Transverse colon (tissue), 4 donors: ENCODE results near the gene TMEM98. TPM values are rescaled to one million over a fixed set of nuclear protein-coding genes. Genes with fewer than 3 reads are reported as not detected.
A peak's percentile ranks its signal among the peaks of the same experiment; 100 is the strongest.

ENCODE experiments used
- DNase-seq: peaks from one replicate; pipeline ENCODE4 v3.0.0-alpha.2; 2019
- H3K27ac ChIP-seq, 4 donors: fragments of 200-600 bp; sonication (generic); 2 replicates each; pipeline ENCODE4 v1.5.1; 2016 to 2018; ENCODE audit warnings: inconsistent platforms in 4 of 4
- H3K27me3 ChIP-seq: fragments of 200-600 bp; sonication (generic); 2 replicates; pipeline ENCODE4 v1.5.1; 2017; ENCODE audit warnings: inconsistent platforms
- H3K36me3 ChIP-seq, 4 donors: fragments of 200-600 bp; sonication (generic); 2 replicates each; pipeline ENCODE4 v1.5.1; 2017 to 2019; ENCODE audit warnings: inconsistent platforms in 4 of 4
- H3K4me1 ChIP-seq, 4 donors: fragments of 200-600 bp; sonication (generic); 2 replicates each; pipeline ENCODE4 v1.5.1; 2017 to 2020; ENCODE audit warnings: inconsistent platforms in 4 of 4
- H3K4me3 ChIP-seq, 4 donors: fragments of 200-600 bp; sonication (generic); 1 replicate in 1 of 4; 2 replicates in 3 of 4; pipeline versions ENCODE4 v1.5.1 to v1.6.1; 2017 to 2019; ENCODE audit warnings: inconsistent platforms in 4 of 4
- H3K9me3 ChIP-seq, 2 donors: fragments of 200-600 bp; sonication (generic); 2 replicates each; pipeline ENCODE4 v1.5.1; 2017 to 2019; ENCODE audit warnings: inconsistent platforms in 2 of 2
- EP300 ChIP-seq: sonication (generic); formaldehyde crosslinking; IDR thresholded peaks from one replicate; pipeline ENCODE4 v1.6.1; 2017; ENCODE audit warnings: antibody characterized with exemption, low read depth
- POLR2A ChIP-seq: fragments of 450-650 bp; IDR thresholded peaks from one replicate; pipeline ENCODE4 v1.6.1; 2016; ENCODE audit warnings: antibody characterized with exemption, mild to moderate bottlenecking, moderate library complexity
- POLR2AphosphoS5 ChIP-seq, 3 donors: sonication (generic); formaldehyde crosslinking; IDR thresholded peaks; one replicate each; pipeline ENCODE4 v1.6.1; 2016; ENCODE audit warnings: antibody characterized with exemption in 3 of 3
- WGBS, 2 donors: methylation state at CpG; one replicate each; pipeline ENCODE4 v1.1.5; 2018; ENCODE audit warnings: low coverage in 1 of 2; 5-methylcytosine and 5-hydroxymethylcytosine counted together
- in situ Hi-C, 4 donors: fragments of 200-750 bp; cut with MboI; loops; one replicate each; pipeline versions ENCODE4 v1.15.0 to v1.15.1; 2017; ENCODE audit warnings: low sequenced_read_pairs in 3 of 4, low pct_ligation_motif_present in 1 of 4, low pct_unique_long_range_greater_than_20kb in 1 of 4
- intact Hi-C: fragments of 100-400 bp; cut with DNase I; formaldehyde crosslinking; loops from one replicate; pipeline ENCODE4 v1.15.1; 2023; ENCODE audit warnings: low total_unique reads
- total RNA-seq, 4 donors: library from RNA; depleted of rRNA; stranded (reverse); fragments of >200 nt; gene quantifications; one replicate each; pipeline ENCODE4 v1.1.0, GENCODE V29; 2016
- TF ChIP-seq, protein P1 (sequence below), 5 experiments: fragments of 200-600 bp in 3 of 5; fragments of 450-650 bp in 2 of 5; sonication (generic) in 3 of 5; IDR thresholded peaks; 1 replicate in 2 of 5; 2 replicates in 3 of 5; pipeline ENCODE4 v1.5.1; 2016 to 2017; ENCODE audit warnings: antibody characterized with exemption in 5 of 5, inconsistent platforms in 3 of 5, mild to moderate bottlenecking in 2 of 5, moderate library complexity in 1 of 5

Gene TMEM98
- total RNA-seq, 4 donors from 2014 or later = 70.7 to 219 (median 175) TPM

DNA sequence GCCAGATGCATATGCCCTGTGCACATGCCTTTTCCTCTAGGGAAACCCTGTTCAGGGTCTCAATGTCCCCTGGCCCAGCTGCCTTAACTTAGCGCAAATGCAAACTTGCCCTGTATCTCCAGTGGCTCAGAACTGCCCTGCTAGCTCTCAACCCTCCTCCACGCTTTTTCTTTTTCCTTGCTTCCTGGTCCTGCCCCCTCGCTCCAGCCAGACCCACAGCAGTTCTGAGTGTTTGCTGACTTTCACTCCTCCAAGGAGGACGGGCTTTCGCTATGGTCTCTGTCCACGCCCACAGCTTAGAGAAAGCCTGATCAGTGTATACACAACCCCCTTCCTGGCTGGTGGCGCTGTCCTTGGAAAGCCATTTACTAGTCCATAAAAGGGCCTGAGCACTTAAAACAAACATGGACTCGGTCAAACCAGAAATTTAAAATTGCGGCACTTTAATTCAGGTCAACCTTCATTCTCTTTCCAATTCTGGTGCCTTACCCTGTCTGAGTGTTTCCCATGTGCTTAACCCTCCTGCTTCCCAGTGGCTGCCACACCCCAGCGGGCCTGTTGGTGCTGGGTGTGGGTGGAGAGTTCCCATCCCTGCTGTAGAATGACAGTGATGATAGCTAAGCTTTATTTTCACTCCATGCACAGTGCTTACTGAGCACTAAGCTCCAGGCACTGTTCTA lies 15.6 kb upstream of the TMEM98 start:
- Histone ChIP-seq H3K9me3 (no peaks in the 10 kb centered on the region), H3K4me3 (peak overlapping the region in 2 of 4 donors; percentile 6 to 15), H3K27me3 (no peaks in the 10 kb centered on the region), H3K4me1 (peaks cover 15 to 38% (median 30%) of the 10 kb centered on the region in 4 donors), H3K27ac (peak overlapping the region; percentile 73 to 83 (median 80)), H3K36me3 (no peaks in the 10 kb centered on the region)
- peak; percentile 87 for DNase-seq
- in situ Hi-C loops = loop anchor here (25.0 kb wide), 3 partner anchors 125 to 425 kb away; partner anchors contain the start of gene CDK5R1 (in 1 of the 4)
- TF ChIP-seq POLR2A (peak; percentile 38), EP300 (no peak), POLR2AphosphoS5 (IDR thresholded peaks at IDR 0.05) (peak; percentile 38 to 53 (median 49))
- TF ChIP-seq, protein P1, sequence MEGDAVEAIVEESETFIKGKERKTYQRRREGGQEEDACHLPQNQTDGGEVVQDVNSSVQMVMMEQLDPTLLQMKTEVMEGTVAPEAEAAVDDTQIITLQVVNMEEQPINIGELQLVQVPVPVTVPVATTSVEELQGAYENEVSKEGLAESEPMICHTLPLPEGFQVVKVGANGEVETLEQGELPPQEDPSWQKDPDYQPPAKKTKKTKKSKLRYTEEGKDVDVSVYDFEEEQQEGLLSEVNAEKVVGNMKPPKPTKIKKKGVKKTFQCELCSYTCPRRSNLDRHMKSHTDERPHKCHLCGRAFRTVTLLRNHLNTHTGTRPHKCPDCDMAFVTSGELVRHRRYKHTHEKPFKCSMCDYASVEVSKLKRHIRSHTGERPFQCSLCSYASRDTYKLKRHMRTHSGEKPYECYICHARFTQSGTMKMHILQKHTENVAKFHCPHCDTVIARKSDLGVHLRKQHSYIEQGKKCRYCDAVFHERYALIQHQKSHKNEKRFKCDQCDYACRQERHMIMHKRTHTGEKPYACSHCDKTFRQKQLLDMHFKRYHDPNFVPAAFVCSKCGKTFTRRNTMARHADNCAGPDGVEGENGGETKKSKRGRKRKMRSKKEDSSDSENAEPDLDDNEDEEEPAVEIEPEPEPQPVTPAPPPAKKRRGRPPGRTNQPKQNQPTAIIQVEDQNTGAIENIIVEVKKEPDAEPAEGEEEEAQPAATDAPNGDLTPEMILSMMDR (IDR thresholded peaks at IDR 0.05) = peak in 2 of 5 experiments; percentile 7 to 15
- intact Hi-C loops = no loop called here
- WGBS, 2 donors = 3 to 29% methylated on average over 5 to 10 of the region's 10 CpGs

DNA sequence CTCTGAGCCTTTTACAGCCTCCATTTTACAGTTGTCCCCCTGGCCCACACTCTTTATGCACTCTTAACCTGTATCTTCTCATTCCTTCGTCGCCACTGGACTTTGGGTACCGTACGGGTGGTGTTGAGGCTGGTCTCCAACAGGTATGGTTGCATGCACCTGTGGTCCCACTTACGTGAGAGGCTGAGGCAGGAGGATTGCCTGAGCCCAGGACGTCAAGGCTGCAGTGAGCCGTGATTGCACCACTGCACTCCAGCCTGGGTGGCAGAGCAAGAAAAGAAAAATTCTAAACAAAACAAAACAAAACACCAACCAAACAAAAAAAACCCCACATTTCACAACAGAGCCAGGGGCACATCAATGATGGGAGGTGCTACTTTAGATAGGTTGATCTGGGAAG lies 14.4 kb upstream of the TMEM98 start:
- H3K27ac ChIP-seq = peak overlapping the region in 2 of 4 donors; percentile 77 to 83
- intact Hi-C loops = no loop called here
- TF ChIP-seq EP300 = no peak
- no peak for TF ChIP-seq POLR2A
- TF ChIP-seq POLR2AphosphoS5 (IDR thresholded peaks at IDR 0.05) = no peak
- TF ChIP-seq, protein P1 (IDR thresholded peaks at IDR 0.05) = no peak
- WGBS, 2 donors = 90% methylated on average over 7 of the region's 7 CpGs; no CpG with 5 or more reads in 1 of the 2 donors
- no peaks in the 10 kb centered on the region for H3K27me3 ChIP-seq
- H3K4me1 ChIP-seq = peaks cover 15 to 38% (median 30%) of the 10 kb centered on the region in 4 donors
- in situ Hi-C loops = loop anchor here (25.0 kb wide), 3 partner anchors 126 to 426 kb away; partner anchors contain the start of gene CDK5R1 (in 1 of the 4)
- no peak for DNase-seq
- H3K36me3 ChIP-seq = no peaks in the 10 kb centered on the region
- H3K9me3 ChIP-seq = no peaks in the 10 kb centered on the region
- H3K4me3 ChIP-seq = no peak overlapping the region

DNA sequence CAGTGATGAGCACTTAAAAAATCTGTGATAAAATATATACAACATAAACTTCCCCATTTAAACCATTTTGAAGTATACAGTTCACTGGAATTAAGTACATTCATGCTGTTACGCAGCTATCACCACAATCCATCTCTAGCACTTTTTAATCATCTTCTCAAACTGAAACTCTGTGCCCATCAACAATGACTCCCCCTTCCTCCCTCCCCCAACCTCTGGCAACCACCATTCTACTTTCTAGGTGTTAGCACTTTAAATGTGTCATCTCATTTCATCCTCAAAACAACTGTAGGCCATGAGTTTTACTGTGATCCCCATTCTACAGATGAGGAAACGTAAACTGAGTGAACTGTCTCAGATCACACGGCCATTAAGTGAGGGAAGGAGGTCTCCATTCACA lies 13.8 kb upstream of the TMEM98 start:
- in situ Hi-C loops = loop anchor here (25.0 kb wide), 3 partner anchors 127 to 427 kb away; partner anchors contain the start of gene CDK5R1 (in 1 of the 4)

DNA sequence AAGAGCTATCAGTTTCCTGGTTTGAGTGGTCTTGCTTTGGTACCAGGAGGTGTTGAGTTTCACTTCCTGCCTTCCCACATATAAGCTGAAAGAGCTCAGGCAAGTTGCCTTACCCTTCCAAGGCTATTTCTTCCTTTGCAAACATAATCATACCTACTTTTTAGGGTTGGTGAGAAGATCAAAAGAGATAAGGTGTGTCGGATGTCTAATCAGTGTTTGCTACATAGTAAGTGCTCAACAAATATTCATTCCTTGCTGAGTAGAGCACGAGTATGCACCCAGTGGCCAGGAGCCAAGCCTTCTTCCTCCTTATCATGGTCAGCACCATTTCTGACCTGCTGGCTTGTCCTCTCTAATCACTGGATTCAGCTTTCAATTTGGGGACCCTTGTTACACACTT lies 12.7 kb upstream of the TMEM98 start:
- Histone ChIP-seq H3K36me3 (no peaks in the 10 kb centered on the region), H3K4me3 (no peak overlapping the region), H3K27me3 (no peaks in the 10 kb centered on the region), H3K9me3 (no peaks in the 10 kb centered on the region), H3K27ac (no peak overlapping the region), H3K4me1 (peaks cover 12 to 31% (median 23%) of the 10 kb centered on the region in 4 donors)
- intact Hi-C loops = no loop called here
- no peak for DNase-seq
- TF ChIP-seq POLR2AphosphoS5 (IDR thresholded peaks at IDR 0.05) (no peak), POLR2A (no peak), EP300 (no peak)
- TF ChIP-seq, protein P1 (IDR thresholded peaks at IDR 0.05) = no peak
- WGBS, 2 donors = 17 to 41% methylated on average over 1 to 2 of the region's 2 CpGs
- in situ Hi-C loops = loop anchor here (25.0 kb wide), 3 partner anchors 128 to 428 kb away; partner anchors contain the start of gene CDK5R1 (in 1 of the 4)

More for the DNA sequence above, 13.8 kb upstream of the TMEM98 start:
- H3K4me3 ChIP-seq = no peak overlapping the region
- no peaks in the 10 kb centered on the region for H3K27me3 ChIP-seq
- intact Hi-C loops = no loop called here
- DNase-seq = no peak
- no peaks in the 10 kb centered on the region for H3K9me3 ChIP-seq
- no peaks in the 10 kb centered on the region for H3K36me3 ChIP-seq
- H3K4me1 ChIP-seq = peaks cover 15 to 38% (median 30%) of the 10 kb centered on the region in 4 donors
- H3K27ac ChIP-seq = no peak overlapping the region
- WGBS, 2 donors = 78 to 90% methylated on average over 3 of the region's 3 CpGs
- TF ChIP-seq, protein P1 (IDR thresholded peaks at IDR 0.05) = no peak
- TF ChIP-seq POLR2AphosphoS5 (IDR thresholded peaks at IDR 0.05) (no peak), EP300 (no peak), POLR2A (no peak)
